HepG2 (cell line): ENCODE results near the gene PSD. TPM values are rescaled to one million over a fixed set of nuclear protein-coding genes. Genes with fewer than 3 reads are reported as not detected.

Source experiments
- AFF4 ChIP-seq: sonication (generic); formaldehyde crosslinking; IDR thresholded peaks from 2 replicates; pipeline ENCODE4 v1.4.0; 2020; ENCODE audit warnings: missing genetic modification reagents
- ARID3A ChIP-seq: IDR thresholded peaks from 2 replicates; pipeline ENCODE4 v1.6.1; 2012; ENCODE audit warnings: low read depth, low read length, improper control_type of control experiment
- ARNT2 ChIP-seq: sonication (generic); formaldehyde crosslinking; IDR thresholded peaks from 2 replicates; pipeline ENCODE4 v1.8.0; 2022; ENCODE audit warnings: mild to moderate bottlenecking, low read depth, missing genetic modification reagents, moderate library complexity
- ETV6 ChIP-seq: sonication (generic); formaldehyde crosslinking; conservative IDR thresholded peaks from 2 replicates; pipeline ENCODE4 v1.4.0; 2020; ENCODE audit warnings: missing genetic modification reagents
- GLI4 ChIP-seq: sonication (generic); formaldehyde crosslinking; IDR thresholded peaks from 2 replicates; pipeline ENCODE4 v1.5.1; 2020; ENCODE audit warnings: missing genetic modification reagents, mild to moderate bottlenecking, moderate library complexity, borderline replicate concordance
- HNRNPLL ChIP-seq: fragments of 200-400 bp; formaldehyde crosslinking; IDR thresholded peaks from 2 replicates; pipeline ENCODE4 v1.6.1; 2017; ENCODE audit warnings: mild to moderate bottlenecking, low read depth, low read length; ENCODE audit not compliant: poor library complexity, severe bottlenecking
- IKZF5 ChIP-seq: IDR thresholded peaks from 2 replicates; pipeline ENCODE4 v1.6.1; 2018; ENCODE audit warnings: missing genetic modification reagents, mild to moderate bottlenecking, missing compliant biosample characterization
- KLF12 ChIP-seq: sonication (generic); formaldehyde crosslinking; IDR thresholded peaks from 2 replicates; pipeline ENCODE4 v1.4.0; 2020; ENCODE audit warnings: missing genetic modification reagents, borderline replicate concordance
- MTERF4 ChIP-seq: sonication (generic); formaldehyde crosslinking; IDR thresholded peaks from 2 replicates; pipeline ENCODE4 v1.8.0; 2023; ENCODE audit warnings: mild to moderate bottlenecking, missing genetic modification reagents
- MXI1 ChIP-seq: IDR thresholded peaks from 3 replicates; pipeline ENCODE4 v1.6.1; 2012; ENCODE audit warnings: low read depth, low read length, inconsistent platforms, borderline replicate concordance
- NR1H2 ChIP-seq: sonication (generic); formaldehyde crosslinking; IDR thresholded peaks from 2 replicates; pipeline ENCODE4 v1.8.1; 2022; ENCODE audit warnings: low read depth, missing genetic modification reagents, borderline replicate concordance
- ZFP82 ChIP-seq: sonication (generic); formaldehyde crosslinking; IDR thresholded peaks from 2 replicates; pipeline ENCODE4 v1.5.1; 2020; ENCODE audit warnings: mild to moderate bottlenecking, missing genetic modification reagents, borderline replicate concordance
- ZNF572 ChIP-seq: sonication (generic); formaldehyde crosslinking; IDR thresholded peaks from 2 replicates; pipeline ENCODE4 v1.5.1; 2020; ENCODE audit warnings: mild to moderate bottlenecking, missing genetic modification reagents
- ZNF629 ChIP-seq: sonication (generic); formaldehyde crosslinking; conservative IDR thresholded peaks from 2 replicates; pipeline ENCODE4 v1.5.0; 2020; ENCODE audit warnings: missing genetic modification reagents
- polyA plus RNA-seq, 8 experiments: library from polyadenylated mRNA; depleted of rRNA in 3 of 8; stranded (reverse) in 7 of 8; unstranded in 1 of 8; fragments of >200 nt; fragmentation: Illumina TruSeq in 4 of 8; extraction: Trizol in 4 of 8; gene quantifications; 2 replicates each; pipeline versions ENCODE4 v1.2.1 to v1.2.3, GENCODE V29; 2011 to 2016; ENCODE audit warnings: low read depth in 4 of 8, missing spikeins in 1 of 8, mixed read lengths in 1 of 8; ENCODE audit not compliant: insufficient read depth in 1 of 8
- total RNA-seq, 5 experiments: library from RNA; depleted of rRNA; stranded (reverse); fragments of >200 nt; fragmentation: Illumina TruSeq; extraction: Trizol; gene quantifications; 2 replicates each; pipeline ENCODE4 v1.2.3, GENCODE V29; 2016; ENCODE audit warnings: low read depth in 1 of 5
- TF ChIP-seq, protein P1 (sequence below): IDR thresholded peaks from 2 replicates; pipeline ENCODE4 v1.6.1; 2016; ENCODE audit warnings: mild to moderate bottlenecking, missing biosample characterization, missing genetic modification reagents
- TF ChIP-seq, protein P2 (sequence below): sonication (generic); formaldehyde crosslinking; IDR thresholded peaks from 2 replicates; pipeline ENCODE4 v1.4.0; 2020; ENCODE audit warnings: missing genetic modification reagents, borderline replicate concordance
- TF ChIP-seq, protein P3 (sequence below): sonication (generic); formaldehyde crosslinking; IDR thresholded peaks from 2 replicates; pipeline ENCODE4 v1.4.0; 2020; ENCODE audit warnings: missing genetic modification reagents, low read depth, mild to moderate bottlenecking, borderline replicate concordance

The PSD gene
- total and polyA plus RNA-seq, 2 of the 13 experiments (the other 11 are each of a cell fraction or from before 2014, with no cell fraction given), result 0.35 to 0.58 TPM

GRCh38 chr10:102394079-102394800 lies 24.3 kb downstream of the PSD start (continued):
- TF ChIP-seq, protein P1, sequence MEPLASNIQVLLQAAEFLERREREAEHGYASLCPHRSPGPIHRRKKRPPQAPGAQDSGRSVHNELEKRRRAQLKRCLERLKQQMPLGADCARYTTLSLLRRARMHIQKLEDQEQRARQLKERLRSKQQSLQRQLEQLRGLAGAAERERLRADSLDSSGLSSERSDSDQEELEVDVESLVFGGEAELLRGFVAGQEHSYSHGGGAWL, result peak; percentile 81; the same call in 1 of the 2 replicates
- peak; percentile 75 for TF ChIP-seq HNRNPLL
- TF ChIP-seq ETV6 (CRISPR knock-in tag), result peak; percentile 100
- no peak for TF ChIP-seq ZNF572
- TF ChIP-seq ARID3A, result no peak
- 0 out of 2 replicates have a peak, but pooled peaks have one; percentile 38 for TF ChIP-seq NR1H2 (CRISPR knock-in tag)
- TF ChIP-seq IKZF5 (CRISPR knock-in tag), result no peak; the same call in 1 of the 2 replicates
- peak; percentile 15; the same call in 1 of the 2 replicates for TF ChIP-seq KLF12 (CRISPR knock-in tag)
- peak; percentile 66; the same call in 1 of the 2 replicates for TF ChIP-seq MTERF4 (CRISPR knock-in tag)
- peak; percentile 61 for TF ChIP-seq ZFP82 (CRISPR knock-in tag)
- TF ChIP-seq, protein P2, sequence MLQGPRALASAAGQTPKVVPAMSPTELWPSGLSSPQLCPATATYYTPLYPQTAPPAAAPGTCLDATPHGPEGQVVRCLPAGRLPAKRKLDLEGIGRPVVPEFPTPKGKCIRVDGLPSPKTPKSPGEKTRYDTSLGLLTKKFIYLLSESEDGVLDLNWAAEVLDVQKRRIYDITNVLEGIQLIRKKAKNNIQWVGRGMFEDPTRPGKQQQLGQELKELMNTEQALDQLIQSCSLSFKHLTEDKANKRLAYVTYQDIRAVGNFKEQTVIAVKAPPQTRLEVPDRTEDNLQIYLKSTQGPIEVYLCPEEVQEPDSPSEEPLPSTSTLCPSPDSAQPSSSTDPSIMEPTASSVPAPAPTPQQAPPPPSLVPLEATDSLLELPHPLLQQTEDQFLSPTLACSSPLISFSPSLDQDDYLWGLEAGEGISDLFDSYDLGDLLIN (CRISPR knock-in tag), result 0 out of 2 replicates have a peak, but pooled peaks have one; percentile 32
- TF ChIP-seq, protein P3, sequence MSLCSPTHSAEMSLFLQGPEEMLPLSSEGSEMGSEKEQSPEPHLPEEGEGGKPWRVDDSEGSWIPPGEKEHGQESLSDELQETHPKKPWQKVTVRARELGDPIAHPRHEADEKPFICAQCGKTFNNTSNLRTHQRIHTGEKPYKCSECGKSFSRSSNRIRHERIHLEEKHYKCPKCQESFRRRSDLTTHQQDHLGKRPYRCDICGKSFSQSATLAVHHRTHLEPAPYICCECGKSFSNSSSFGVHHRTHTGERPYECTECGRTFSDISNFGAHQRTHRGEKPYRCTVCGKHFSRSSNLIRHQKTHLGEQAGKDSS (CRISPR knock-in tag), result no peak
- TF ChIP-seq ZNF629 (CRISPR knock-in tag), result no peak
- TF ChIP-seq ARNT2 (CRISPR knock-in tag), result peak; percentile 65
- TF ChIP-seq MXI1, result peak; percentile 26; the same call in 1 of the 3 replicates
- no peak for TF ChIP-seq AFF4 (CRISPR knock-in tag)
- TF ChIP-seq GLI4 (CRISPR knock-in tag), result no peak
